Transverse colon (tissue), 4 donors: Measurements from ENCODE around the gene MT1H. TPM values are rescaled to one million over a fixed set of nuclear protein-coding genes. Genes with fewer than 3 reads are reported as not detected.
"Not testable (repeated sequence)": the region's sequence is repeated elsewhere in the genome, so short reads cannot be mapped to it uniquely, and the experiment has no call there.

Experiments used
- DNase-seq: peaks from one replicate; pipeline ENCODE4 v3.0.0-alpha.2; 2019
- H3K27ac ChIP-seq, 4 donors: fragments of 200-600 bp; sonication (generic); 2 replicates each; pipeline ENCODE4 v1.5.1; 2016 to 2018; ENCODE audit warnings: inconsistent platforms in 4 of 4
- H3K27me3 ChIP-seq: fragments of 200-600 bp; sonication (generic); 2 replicates; pipeline ENCODE4 v1.5.1; 2017; ENCODE audit warnings: inconsistent platforms
- H3K36me3 ChIP-seq, 4 donors: fragments of 200-600 bp; sonication (generic); 2 replicates each; pipeline ENCODE4 v1.5.1; 2017 to 2019; ENCODE audit warnings: inconsistent platforms in 4 of 4
- H3K4me1 ChIP-seq, 4 donors: fragments of 200-600 bp; sonication (generic); 2 replicates each; pipeline ENCODE4 v1.5.1; 2017 to 2020; ENCODE audit warnings: inconsistent platforms in 4 of 4
- H3K4me3 ChIP-seq, 4 donors: fragments of 200-600 bp; sonication (generic); 1 replicate in 1 of 4; 2 replicates in 3 of 4; pipeline versions ENCODE4 v1.5.1 to v1.6.1; 2017 to 2019; ENCODE audit warnings: inconsistent platforms in 4 of 4
- H3K9me3 ChIP-seq, 2 donors: fragments of 200-600 bp; sonication (generic); 2 replicates each; pipeline ENCODE4 v1.5.1; 2017 to 2019; ENCODE audit warnings: inconsistent platforms in 2 of 2
- EP300 ChIP-seq: sonication (generic); formaldehyde crosslinking; IDR thresholded peaks from one replicate; pipeline ENCODE4 v1.6.1; 2017; ENCODE audit warnings: antibody characterized with exemption, low read depth
- POLR2A ChIP-seq: fragments of 450-650 bp; IDR thresholded peaks from one replicate; pipeline ENCODE4 v1.6.1; 2016; ENCODE audit warnings: antibody characterized with exemption, mild to moderate bottlenecking, moderate library complexity
- POLR2AphosphoS5 ChIP-seq, 3 donors: sonication (generic); formaldehyde crosslinking; IDR thresholded peaks; one replicate each; pipeline ENCODE4 v1.6.1; 2016; ENCODE audit warnings: antibody characterized with exemption in 3 of 3
- WGBS, 2 donors: methylation state at CpG; one replicate each; pipeline ENCODE4 v1.1.5; 2018; ENCODE audit warnings: low coverage in 1 of 2; 5-methylcytosine and 5-hydroxymethylcytosine counted together
- in situ Hi-C, 4 donors: fragments of 200-750 bp; cut with MboI; loops; one replicate each; pipeline versions ENCODE4 v1.15.0 to v1.15.1; 2017; ENCODE audit warnings: low sequenced_read_pairs in 3 of 4, low pct_ligation_motif_present in 1 of 4, low pct_unique_long_range_greater_than_20kb in 1 of 4
- intact Hi-C: fragments of 100-400 bp; cut with DNase I; formaldehyde crosslinking; loops from one replicate; pipeline ENCODE4 v1.15.1; 2023; ENCODE audit warnings: low total_unique reads
- total RNA-seq, 4 donors: library from RNA; depleted of rRNA; stranded (reverse); fragments of >200 nt; gene quantifications; one replicate each; pipeline ENCODE4 v1.1.0, GENCODE V29; 2016
- TF ChIP-seq, protein P1 (sequence below), 5 experiments: fragments of 200-600 bp in 3 of 5; fragments of 450-650 bp in 2 of 5; sonication (generic) in 3 of 5; IDR thresholded peaks; 1 replicate in 2 of 5; 2 replicates in 3 of 5; pipeline ENCODE4 v1.5.1; 2016 to 2017; ENCODE audit warnings: antibody characterized with exemption in 5 of 5, inconsistent platforms in 3 of 5, mild to moderate bottlenecking in 2 of 5, moderate library complexity in 1 of 5

Gene MT1H
- total RNA-seq, 4 donors from 2014 or later: 3.0 to 526 (median 5.6) TPM; not detected in 1

DNA sequence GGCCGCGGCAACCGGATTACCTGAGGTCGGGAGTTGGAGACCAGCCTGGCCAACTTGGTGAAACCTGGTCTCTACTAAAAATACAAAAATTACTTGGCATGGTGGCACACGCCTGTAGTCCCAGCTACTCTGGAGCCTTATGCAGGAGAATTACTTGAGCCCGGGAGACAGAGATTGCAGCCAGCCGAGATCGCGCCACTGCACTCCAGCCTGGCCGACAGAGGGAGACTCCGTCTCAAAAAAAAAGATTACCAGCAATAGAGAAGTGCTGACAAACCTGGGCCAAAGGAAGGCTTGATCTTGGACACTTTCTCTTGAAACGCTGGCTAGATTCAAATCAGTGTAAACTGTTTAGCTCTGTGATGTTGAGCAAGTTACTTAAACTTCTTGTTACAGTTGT, 4.3 kb downstream of the MT1H start:
- no peak for TF ChIP-seq POLR2A
- TF ChIP-seq, protein P1, sequence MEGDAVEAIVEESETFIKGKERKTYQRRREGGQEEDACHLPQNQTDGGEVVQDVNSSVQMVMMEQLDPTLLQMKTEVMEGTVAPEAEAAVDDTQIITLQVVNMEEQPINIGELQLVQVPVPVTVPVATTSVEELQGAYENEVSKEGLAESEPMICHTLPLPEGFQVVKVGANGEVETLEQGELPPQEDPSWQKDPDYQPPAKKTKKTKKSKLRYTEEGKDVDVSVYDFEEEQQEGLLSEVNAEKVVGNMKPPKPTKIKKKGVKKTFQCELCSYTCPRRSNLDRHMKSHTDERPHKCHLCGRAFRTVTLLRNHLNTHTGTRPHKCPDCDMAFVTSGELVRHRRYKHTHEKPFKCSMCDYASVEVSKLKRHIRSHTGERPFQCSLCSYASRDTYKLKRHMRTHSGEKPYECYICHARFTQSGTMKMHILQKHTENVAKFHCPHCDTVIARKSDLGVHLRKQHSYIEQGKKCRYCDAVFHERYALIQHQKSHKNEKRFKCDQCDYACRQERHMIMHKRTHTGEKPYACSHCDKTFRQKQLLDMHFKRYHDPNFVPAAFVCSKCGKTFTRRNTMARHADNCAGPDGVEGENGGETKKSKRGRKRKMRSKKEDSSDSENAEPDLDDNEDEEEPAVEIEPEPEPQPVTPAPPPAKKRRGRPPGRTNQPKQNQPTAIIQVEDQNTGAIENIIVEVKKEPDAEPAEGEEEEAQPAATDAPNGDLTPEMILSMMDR (IDR thresholded peaks at IDR 0.05): peak; percentile 53 to 60 (median 59)
- in situ Hi-C loops: no loop called here

DNA sequence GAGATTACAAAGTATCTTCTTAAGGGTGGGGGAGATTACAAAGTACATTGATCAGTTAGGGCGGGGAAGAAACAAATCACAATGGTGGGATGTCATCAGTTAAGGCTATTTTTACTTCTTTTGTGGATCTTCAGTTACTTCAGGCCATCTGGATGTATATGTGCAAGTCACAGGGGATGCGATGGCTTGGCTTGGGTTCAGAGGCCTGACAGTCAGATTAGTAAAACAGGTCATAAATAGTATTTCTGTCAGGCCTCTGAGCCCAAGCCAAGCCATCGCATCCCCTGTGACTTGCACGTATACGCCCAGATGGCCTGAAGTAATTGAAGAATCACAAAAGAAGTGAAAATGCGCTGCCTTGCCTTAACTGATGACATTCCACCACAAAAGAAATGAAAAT, 5.0 kb downstream of the MT1H start:
- H3K9me3 ChIP-seq, in situ Hi-C loops, H3K27ac ChIP-seq, H3K4me3 ChIP-seq, DNase-seq, H3K36me3 ChIP-seq, intact Hi-C loops: not testable (repeated sequence)
- peaks cover under 1 to 16% (median 12%) of the 10 kb centered on the region in 4 donors for H3K4me1 ChIP-seq
- H3K27me3 ChIP-seq: peaks cover 54% of the 10 kb centered on the region
- 88 to 96% methylated on average over 2 to 6 of the region's 6 CpGs for WGBS, 2 donors

More for the DNA sequence above, 4.3 kb downstream of the MT1H start:
- Histone ChIP-seq H3K4me3 (no peak overlapping the region), H3K4me1 (peaks cover 5 to 23% (median 15%) of the 10 kb centered on the region in 4 donors), H3K27me3 (peaks cover 60% of the 10 kb centered on the region), H3K36me3 (no peaks in the 10 kb centered on the region), H3K9me3 (no peaks in the 10 kb centered on the region), H3K27ac (no peak overlapping the region)
- DNase-seq: peak; percentile 30
- intact Hi-C loops: no loop called here
- 52% methylated on average over 12 of the region's 12 CpGs; no CpG with 5 or more reads in 1 of the 2 donors for WGBS, 2 donors

DNA sequence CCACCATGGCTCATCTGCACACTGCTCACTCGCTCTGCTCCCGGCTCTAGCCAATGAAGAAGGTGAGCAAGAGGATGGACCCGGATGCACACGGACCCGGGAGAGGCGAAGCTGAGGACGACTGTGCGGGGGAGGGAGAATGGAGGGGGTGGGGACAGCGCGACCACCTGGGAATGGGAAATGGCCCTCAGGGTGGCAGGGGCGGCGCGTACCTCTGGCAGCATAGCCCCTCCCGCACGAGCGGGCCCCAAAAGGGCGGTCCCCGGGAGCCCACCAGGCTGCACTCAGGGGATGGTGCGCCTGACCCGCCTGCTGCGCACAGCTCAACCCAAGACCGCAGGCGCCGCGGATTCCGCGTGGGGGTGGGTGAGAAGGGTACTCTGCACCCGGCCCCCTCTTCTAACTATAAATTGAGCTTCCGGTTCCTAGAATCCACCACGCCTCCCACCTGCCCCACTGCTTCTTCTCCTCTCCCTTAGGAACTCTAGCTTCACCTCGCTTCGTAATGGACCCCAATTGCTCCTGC, 6.1 kb downstream of the MT1H start:
- peak overlapping the region in 3 of 4 donors; percentile 25 to 49 (median 30) for H3K4me3 ChIP-seq
- DNase-seq: peak; percentile 19
- in situ Hi-C loops: no loop called here
- no peaks in the 10 kb centered on the region for H3K36me3 ChIP-seq
- H3K27me3 ChIP-seq: peaks cover 42% of the 10 kb centered on the region
- 0 to 13% methylated on average over 3 to 32 of the region's 32 CpGs for WGBS, 2 donors
- no peaks in the 10 kb centered on the region for H3K9me3 ChIP-seq
- peaks cover 0 to 11% (median 7%) of the 10 kb centered on the region in 4 donors for H3K4me1 ChIP-seq
- TF ChIP-seq EP300 (no peak), POLR2A (peak; percentile 63), POLR2AphosphoS5 (IDR thresholded peaks at IDR 0.05) (peak in 1 of 3 donors; percentile 37)
- TF ChIP-seq, protein P1 (IDR thresholded peaks at IDR 0.05): no peak
- intact Hi-C loops: no loop called here
- H3K27ac ChIP-seq: peak overlapping the region in 1 of 4 donors; percentile 14

DNA sequence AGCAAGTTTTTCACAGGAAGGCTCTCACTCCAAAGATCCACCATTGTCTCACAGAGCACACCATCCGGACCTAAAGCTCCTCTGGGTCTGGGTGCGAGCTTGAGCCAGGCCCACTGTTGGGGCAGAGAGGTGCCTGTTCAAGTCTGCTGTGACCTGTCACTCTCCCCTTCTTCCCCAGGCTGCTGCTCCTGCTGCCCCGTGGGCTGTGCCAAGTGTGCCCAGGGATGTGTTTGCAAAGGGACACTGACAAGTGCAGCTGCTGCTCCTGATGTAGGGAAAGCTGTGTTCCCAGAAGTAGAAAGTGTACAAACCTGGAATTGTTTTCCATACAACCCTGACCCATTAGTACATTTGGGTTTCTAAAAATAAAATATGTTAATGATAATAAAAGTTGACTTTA, 7.9 kb downstream of the MT1H start:
- DNase-seq: no peak
- Histone ChIP-seq H3K4me1 (peaks cover 0 to 17% (median 7%) of the 10 kb centered on the region in 4 donors), H3K4me3 (no peak overlapping the region), H3K9me3 (no peaks in the 10 kb centered on the region), H3K27me3 (peaks cover 26% of the 10 kb centered on the region), H3K27ac (no peak overlapping the region), H3K36me3 (no peaks in the 10 kb centered on the region)
- TF ChIP-seq POLR2A (no peak), EP300 (no peak), POLR2AphosphoS5 (IDR thresholded peaks at IDR 0.05) (no peak)
- TF ChIP-seq, protein P1 (IDR thresholded peaks at IDR 0.05): no peak
- in situ Hi-C loops (no loop called here), intact Hi-C loops (no loop called here)
- WGBS, 2 donors: 81% methylated on average over 3 of the region's 3 CpGs; no CpG with 5 or more reads in 1 of the 2 donors
